AG04449 (cell line): ENCODE data around the gene MGRN1.

ENCODE experiments used
- CTCF ChIA-PET: fragments of 350-600 bp; formaldehyde crosslinking; extraction: SDS; loops from one replicate; lab custom pipeline; 2021; ENCODE audit warnings: antibody characterized with exemption; lab: Yijun Ruan, JAX
- POLR2A ChIA-PET: fragments of 400-600, 350-600 bp; formaldehyde crosslinking; extraction: SDS; loops from one replicate; lab custom pipeline; 2020; ENCODE audit warnings: antibody characterized with exemption, inconsistent platforms; lab: Yijun Ruan, JAX
- DNase-seq: peaks from one replicate; pipeline ENCODE4 v3.0.0-alpha.2; 2010; ENCODE audit warnings: low read depth, low spot score
- H3K4me3 ChIP-seq: 2 replicates; pipeline ENCODE4 v1.5.1; 2011; ENCODE audit warnings: low read depth, mild to moderate bottlenecking, control low read depth, low read length
- CTCF ChIP-seq: IDR thresholded peaks from one replicate; pipeline ENCODE4 v1.5.1; 2011; ENCODE audit warnings: mild to moderate bottlenecking, moderate library complexity, low read length, control low read depth, inconsistent platforms; ENCODE audit not compliant: insufficient read depth; ENCODE audit errors: missing control alignments

MGRN1 gene

GRCh38 chr16:4689091-4689671, 64.6 kb downstream of the MGRN1 start:
- TF ChIP-seq CTCF: no peak
- CTCF ChIA-PET: interaction anchor here (2.7 kb wide), 1 partner anchor 267 kb away, joined by 7 read pairs; no protein-coding TSS in a partner anchor
- POLR2A ChIA-PET: no interaction called here
- H3K4me3 ChIP-seq: no peak overlapping the region
- no peak for DNase-seq

- no peak overlapping the region for H3K4me3 ChIP-seq
- DNase-seq: no peak
- POLR2A ChIA-PET: interaction anchor here (0.6 kb wide), 1 partner anchor 14 kb away, joined by 3 read pairs; no protein-coding TSS in a partner anchor
- no peak for TF ChIP-seq CTCF
- CTCF ChIA-PET: interaction anchor here (2.7 kb wide), 1 partner anchor 266 kb away, joined by 7 read pairs; no protein-coding TSS in a partner anchor
Observed at GRCh38 chr16:4689864-4690704, 65.5 kb downstream of the MGRN1 start.

- ChIA-PET POLR2A (interaction anchor here (0.6 kb wide), 1 partner anchor 13 kb away, joined by 3 read pairs; no protein-coding TSS in a partner anchor), CTCF (interaction anchor here (0.8 to 2.7 kb wide), 2 partner anchors 67 to 265 kb away, joined by 3 to 7 read pairs; partner anchors contain the start of gene MGRN1)
- TF ChIP-seq CTCF: no peak
- H3K4me3 ChIP-seq: no peak overlapping the region
- no peak for DNase-seq
Observed at GRCh38 chr16:4690946-4691665, 66.5 kb downstream of the MGRN1 start.

GRCh38 chr16:4691666-4692412, 67.2 kb downstream of the MGRN1 start:
- no peak for DNase-seq
- POLR2A ChIA-PET: no interaction called here
- CTCF ChIA-PET: interaction anchor here (0.7 to 2.7 kb wide), 5 partner anchors 9 to 265 kb away, joined by 3 to 7 read pairs (median 3); partner anchors contain the start of gene MGRN1
- TF ChIP-seq CTCF: no peak
- H3K4me3 ChIP-seq: no peak overlapping the region

GRCh38 chr16:4692460-4693295, 68.1 kb downstream of the MGRN1 start:
- CTCF ChIA-PET: interaction anchor here (0.5 to 4.5 kb wide), 7 partner anchors 9 to 263 kb away, joined by 3 to 20 read pairs (median 3); no protein-coding TSS in a partner anchor

More at GRCh38 chr16:4692460-4693295, 68.1 kb downstream of the MGRN1 start:
- TF ChIP-seq CTCF: no peak
- DNase-seq: no peak
- POLR2A ChIA-PET: interaction anchor here (1.1 kb wide), 1 partner anchor 41 kb away, joined by 4 read pairs; the partner anchor contains the start of genes ANKS3 and DNAAF8
- H3K4me3 ChIP-seq: peak overlapping the region; percentile 69
